Activated T-helper 1 cell treated with Interleukin-2 at 50 U/mL for 16 hours (primary cell): Measurements from ENCODE around the gene TYRP1.

Experiments used
- DNase-seq: peaks from one replicate; pipeline ENCODE4 v3.0.0-alpha.2; 2020; ENCODE audit warnings: low read depth

TYRP1 gene

DNA sequence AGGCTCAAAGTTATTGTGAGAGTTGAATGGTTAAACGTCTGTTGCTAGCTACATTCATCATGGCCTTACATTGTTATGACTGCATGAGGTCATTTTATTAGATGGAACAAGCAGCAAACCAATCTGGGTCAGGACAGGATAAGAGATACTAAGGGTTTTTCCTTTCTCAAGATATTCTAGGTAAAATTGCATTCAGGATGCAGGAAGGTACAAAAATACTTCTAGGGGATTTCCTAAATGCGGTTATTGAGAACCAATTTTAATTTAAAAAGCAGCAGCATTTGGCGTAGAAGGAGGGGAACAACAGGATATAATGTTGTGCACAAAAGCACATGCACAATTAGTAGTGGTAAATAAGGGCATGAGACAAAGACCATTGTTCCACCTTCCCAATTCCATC lies 42.5 kb downstream of the TYRP1 start:
- no peak for DNase-seq

DNA sequence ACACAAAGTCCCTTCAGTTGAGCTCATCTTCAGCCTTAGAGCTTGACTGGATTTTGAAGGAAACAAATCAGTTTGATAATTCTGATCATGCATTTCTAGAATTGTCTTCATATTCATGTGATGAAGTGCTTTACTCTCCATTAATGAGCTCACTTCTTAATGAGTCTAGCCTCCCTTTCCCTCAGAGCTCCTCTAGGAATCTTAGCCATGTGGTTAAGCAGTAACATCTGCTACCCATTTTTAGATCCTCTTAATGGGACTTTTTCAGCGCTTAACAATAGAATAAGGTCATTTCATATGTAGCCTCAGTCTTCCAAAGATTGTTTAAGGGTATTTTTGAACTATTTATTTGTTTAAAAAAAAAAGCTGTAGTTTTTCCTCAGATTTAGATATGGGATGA lies 44.7 kb downstream of the TYRP1 start:
- DNase-seq = no peak

DNA sequence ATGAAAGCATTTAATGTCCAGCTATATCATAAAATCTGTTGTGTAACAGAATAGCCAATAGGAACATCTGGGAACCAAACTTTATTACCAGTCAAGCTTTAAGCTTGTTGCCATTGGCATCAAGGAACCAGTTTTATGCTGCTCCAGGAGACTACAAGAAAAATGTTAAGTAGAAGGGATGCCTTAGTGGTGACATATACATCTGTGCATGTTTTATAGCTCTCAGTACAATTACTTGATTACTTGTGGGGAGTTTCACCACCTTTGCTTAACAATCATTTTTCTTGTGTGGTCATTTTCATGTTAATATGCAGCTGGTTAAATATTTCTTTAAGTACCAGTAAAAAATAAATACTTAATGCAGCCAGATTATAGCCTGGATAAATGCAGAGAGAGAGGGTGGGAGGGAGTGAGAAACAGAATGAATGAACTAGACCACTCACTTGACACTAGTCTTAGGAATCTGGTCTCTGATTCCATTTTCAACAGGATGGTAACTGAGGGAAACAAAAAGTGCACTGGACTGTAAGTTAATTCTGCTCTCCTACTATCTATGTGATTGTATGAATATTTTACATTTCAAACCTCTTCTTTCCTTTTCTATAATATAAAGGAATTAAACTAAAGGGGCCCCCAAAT lies 45.9 kb downstream of the TYRP1 start:
- DNase-seq = no peak

DNA sequence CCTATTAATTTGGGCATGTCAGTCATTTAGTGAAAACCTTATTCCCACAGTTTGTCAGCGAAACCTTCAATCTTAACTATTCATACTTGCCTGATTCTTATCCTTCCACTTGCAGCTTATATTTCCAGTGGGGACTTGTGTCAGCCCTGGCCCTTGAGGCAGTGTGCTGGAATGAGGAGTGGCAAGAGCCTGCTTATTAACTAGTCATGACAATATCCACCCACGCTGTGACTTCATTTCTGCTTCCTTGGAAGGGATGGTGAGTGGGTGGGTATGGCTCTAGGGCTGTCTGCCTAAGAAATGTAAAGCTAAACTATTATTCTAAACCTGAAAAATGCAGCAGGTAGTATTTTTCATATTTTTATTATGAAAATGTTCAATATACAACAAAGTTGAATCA lies 47.7 kb downstream of the TYRP1 start:
- DNase-seq = no peak

DNA sequence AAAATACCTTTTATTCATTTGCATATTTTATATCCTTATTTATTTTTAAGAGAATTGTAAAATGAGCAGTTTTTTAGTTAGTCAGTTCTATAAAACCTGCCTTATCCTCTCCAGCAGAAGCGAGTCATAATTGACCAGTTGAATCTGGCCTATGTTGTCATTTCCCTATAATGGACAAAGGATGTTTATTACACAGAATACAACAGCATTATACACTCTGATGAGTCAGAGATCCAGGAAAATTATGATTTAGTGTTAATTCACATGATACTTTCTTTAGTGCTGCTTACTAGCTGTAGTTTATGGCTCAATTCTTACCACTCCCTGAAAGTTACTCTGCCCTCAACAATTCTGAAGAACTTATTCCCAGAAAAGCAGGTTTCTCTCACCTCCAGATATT lies 54.8 kb downstream of the TYRP1 start:
- no peak for DNase-seq

DNA sequence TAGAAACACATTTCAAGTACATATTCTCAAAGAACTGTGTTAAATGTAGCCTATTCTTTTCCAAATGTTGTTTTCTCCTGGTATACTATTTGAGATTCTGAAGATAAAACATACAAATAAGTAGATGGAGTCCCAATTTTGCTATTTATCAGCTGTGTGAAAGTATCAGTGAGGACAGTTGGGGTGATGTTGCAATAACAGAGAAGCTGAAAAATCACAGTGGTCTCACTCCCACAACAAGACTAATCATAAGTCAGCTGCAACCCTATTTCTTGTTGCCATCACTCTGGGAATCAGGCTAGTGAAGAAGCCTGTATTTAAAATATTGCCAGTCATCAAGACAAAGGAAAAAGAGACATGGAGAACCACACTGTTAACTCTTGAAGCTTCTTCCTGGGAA lies 55.8 kb downstream of the TYRP1 start:
- DNase-seq = no peak

DNA sequence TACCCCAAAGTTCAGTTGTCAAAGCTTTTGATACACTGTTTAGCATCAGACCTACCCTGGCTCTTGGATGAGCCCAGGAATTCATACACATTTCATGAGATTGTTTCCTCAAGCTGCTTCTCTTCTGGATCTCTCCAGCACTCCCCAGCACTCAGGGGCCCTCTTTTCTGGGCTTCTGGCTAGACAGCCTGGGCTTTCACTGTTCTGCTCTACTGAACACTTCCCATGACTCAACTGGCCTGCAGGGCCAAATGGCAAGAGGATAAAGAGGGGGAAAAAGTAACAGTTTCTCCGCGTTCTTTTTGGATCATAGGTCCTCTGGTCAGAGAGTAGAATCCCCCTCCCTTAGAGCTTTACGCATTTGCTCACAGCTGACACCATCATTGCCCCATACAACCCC lies 60.7 kb downstream of the TYRP1 start:
- no peak for DNase-seq

DNA sequence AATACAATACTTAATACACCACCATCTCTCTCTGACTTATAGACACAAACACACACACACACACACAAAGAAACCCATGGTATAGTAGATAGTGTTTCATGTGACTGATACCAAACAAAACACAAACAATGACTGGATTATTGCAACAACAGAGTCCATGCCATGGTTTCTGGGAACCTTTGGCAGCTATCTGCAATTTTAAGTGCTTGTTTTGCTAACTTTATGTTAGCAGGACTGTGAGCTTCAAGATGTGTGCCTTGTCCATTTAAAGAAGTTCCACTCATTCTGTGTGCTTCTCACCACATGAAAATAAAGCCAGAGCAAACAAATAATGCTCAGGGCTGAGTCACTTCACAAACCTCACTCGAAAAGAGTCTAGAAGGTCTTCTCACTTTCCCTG lies 66.6 kb downstream of the TYRP1 start:
- DNase-seq = no peak
